ENCODE data around the gene GAR1.

GRCh38 chr4:109872950-109873656, 57.5 kb downstream of the GAR1 start:
- TF ChIP-seq, protein P1, sequence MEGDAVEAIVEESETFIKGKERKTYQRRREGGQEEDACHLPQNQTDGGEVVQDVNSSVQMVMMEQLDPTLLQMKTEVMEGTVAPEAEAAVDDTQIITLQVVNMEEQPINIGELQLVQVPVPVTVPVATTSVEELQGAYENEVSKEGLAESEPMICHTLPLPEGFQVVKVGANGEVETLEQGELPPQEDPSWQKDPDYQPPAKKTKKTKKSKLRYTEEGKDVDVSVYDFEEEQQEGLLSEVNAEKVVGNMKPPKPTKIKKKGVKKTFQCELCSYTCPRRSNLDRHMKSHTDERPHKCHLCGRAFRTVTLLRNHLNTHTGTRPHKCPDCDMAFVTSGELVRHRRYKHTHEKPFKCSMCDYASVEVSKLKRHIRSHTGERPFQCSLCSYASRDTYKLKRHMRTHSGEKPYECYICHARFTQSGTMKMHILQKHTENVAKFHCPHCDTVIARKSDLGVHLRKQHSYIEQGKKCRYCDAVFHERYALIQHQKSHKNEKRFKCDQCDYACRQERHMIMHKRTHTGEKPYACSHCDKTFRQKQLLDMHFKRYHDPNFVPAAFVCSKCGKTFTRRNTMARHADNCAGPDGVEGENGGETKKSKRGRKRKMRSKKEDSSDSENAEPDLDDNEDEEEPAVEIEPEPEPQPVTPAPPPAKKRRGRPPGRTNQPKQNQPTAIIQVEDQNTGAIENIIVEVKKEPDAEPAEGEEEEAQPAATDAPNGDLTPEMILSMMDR (IDR thresholded peaks at IDR 0.05): no peak
- TF ChIP-seq POLR2A (IDR thresholded peaks at IDR 0.05): no peak

Data from testis (tissue), 2 donors.